NCI-H2227 (cell line): ENCODE results near the gene SEC24C.
"Not testable (repeated sequence)": the region's sequence is repeated elsewhere in the genome, so short reads cannot be mapped to it uniquely, and the experiment has no call there.

Experiments used
- DNase-seq: peaks from one replicate; lab custom pipeline; 2025; ENCODE audit not compliant: unreplicated experiment; lab: John Stamatoyannopoulos, UW

Gene SEC24C, protein sequence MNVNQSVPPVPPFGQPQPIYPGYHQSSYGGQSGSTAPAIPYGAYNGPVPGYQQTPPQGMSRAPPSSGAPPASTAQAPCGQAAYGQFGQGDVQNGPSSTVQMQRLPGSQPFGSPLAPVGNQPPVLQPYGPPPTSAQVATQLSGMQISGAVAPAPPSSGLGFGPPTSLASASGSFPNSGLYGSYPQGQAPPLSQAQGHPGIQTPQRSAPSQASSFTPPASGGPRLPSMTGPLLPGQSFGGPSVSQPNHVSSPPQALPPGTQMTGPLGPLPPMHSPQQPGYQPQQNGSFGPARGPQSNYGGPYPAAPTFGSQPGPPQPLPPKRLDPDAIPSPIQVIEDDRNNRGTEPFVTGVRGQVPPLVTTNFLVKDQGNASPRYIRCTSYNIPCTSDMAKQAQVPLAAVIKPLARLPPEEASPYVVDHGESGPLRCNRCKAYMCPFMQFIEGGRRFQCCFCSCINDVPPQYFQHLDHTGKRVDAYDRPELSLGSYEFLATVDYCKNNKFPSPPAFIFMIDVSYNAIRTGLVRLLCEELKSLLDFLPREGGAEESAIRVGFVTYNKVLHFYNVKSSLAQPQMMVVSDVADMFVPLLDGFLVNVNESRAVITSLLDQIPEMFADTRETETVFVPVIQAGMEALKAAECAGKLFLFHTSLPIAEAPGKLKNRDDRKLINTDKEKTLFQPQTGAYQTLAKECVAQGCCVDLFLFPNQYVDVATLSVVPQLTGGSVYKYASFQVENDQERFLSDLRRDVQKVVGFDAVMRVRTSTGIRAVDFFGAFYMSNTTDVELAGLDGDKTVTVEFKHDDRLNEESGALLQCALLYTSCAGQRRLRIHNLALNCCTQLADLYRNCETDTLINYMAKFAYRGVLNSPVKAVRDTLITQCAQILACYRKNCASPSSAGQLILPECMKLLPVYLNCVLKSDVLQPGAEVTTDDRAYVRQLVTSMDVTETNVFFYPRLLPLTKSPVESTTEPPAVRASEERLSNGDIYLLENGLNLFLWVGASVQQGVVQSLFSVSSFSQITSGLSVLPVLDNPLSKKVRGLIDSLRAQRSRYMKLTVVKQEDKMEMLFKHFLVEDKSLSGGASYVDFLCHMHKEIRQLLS

DNA sequence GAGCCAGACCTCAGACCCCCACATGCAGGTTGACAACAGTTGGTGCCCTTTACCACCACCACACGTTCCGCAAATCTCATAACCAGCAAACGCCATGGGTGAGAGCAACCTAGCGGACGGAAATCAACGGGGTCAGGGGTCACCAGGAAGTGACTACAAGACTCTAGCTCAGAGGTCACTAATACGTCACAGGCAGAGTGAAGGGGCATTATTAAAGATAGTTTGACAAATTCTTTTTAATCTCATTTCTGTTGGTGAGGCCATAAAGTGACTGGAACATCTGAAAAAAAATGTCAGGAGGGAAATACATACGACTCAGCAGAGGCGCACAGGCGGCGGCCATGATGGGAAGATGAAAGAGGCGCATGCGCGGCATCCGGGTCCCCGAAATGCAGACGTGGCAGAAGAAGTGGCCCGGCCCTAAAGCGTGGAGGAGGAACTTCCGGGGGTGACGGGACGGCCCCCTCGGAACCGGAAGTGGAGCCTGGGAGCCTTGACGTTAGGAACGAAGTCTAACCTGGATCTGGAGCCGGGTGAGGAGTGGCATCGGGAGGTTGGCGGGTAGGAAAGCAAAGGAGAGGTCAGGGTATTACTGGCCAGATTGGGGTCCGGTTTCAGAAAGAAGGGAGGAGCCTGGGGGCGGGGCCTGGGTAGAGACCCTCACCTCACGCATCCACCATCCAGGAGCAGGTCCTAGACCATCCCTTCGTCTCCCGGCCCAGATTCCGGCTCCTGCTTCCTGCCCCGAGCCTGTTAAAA is at the start of gene SEC24C:
Gene SEC24C, plus strand, starts transcription at position 468 of the 759 bp plus-strand sequence. CDS start 2,461 bp downstream, outside the sequence.
- peak; percentile 94 for DNase-seq

DNA sequence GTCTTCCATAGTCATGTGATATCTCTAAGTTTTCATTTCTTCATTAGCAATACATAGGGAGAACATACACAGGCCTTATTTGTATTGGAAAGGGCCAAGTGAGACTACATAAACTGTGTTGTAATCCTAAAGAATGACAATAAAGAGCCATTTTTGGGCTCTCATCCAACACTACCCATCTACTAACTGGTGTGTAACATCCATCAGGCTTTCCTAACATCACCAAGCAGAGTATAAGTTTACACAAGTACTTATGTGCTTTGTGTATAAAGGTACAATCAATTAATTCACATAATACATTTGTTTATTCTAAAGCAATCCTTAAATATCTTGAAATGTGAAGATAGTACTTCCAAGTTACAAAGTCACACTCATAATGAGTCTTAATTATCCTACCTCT is 48.9 kb upstream of the SEC24C start:
- DNase-seq: not testable (repeated sequence)

DNA sequence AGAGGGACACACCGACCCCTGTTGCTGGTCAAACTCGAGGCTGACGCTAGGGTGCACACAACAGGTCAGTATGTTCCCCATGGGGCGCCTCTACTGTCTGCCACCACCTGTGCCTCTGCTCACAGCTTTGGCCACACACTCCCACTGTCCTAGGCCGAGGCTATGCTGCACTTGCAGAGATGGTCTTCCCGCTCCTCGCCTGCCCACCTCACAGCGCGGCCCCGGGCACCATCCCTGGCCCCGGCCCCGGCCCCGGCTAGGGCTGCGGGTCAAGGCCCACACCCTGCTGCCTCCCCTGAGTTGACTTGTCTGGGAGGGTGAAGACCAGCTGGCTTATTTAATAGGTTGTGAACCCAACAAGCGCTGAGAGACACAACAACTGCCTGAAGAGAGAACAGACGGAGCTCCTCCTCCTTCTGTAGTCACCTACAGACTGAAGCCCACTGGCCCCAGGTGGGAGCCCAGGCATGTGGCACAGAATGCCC is 46.5 kb upstream of the SEC24C start, which contains the start of gene AGAP5:
Gene AGAP5, minus strand, starts transcription at position 435 of the 485 bp plus-strand sequence. Its CDS starts 354 bp downstream, at position 81.
- not testable (repeated sequence) for DNase-seq

DNA sequence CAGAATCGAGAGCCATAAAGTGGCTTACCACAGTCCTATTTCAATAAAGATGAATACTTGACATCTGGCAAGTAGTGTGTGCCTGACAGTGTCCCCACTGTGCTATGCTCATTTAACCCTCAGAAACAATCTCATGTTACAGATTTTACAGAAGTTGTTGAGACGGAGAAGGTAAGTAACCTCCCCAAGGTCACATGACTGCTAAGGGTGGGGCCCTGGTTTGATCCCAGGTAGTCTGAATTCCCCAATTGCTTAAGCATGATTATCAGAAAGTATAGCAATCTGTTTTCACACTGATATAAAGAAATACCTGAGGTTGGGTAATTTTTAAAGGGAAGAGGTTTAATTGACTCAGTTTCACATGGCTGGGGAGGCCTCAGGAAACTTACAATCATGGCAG is 45.4 kb upstream of the SEC24C start:
- DNase-seq: not testable (repeated sequence)

DNA sequence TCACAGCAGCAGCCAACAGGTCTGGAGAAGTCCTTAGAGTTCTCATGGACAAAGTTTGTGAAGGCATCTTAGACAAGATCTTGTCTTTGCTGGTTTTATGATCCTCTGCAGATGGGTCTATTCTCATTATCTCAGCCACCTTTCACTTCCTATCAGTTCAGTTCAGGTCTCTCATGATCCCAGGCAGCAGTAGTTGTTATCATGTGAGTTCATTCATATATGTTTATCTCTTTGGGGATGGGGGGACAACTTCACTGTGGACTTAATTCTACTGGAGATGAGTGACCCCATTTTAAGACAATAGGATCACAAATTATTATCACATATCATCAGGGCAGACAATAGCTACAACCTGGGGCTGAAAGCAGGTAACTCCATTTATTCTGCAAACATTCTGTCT is 40.2 kb upstream of the SEC24C start:
- not testable (repeated sequence) for DNase-seq

DNA sequence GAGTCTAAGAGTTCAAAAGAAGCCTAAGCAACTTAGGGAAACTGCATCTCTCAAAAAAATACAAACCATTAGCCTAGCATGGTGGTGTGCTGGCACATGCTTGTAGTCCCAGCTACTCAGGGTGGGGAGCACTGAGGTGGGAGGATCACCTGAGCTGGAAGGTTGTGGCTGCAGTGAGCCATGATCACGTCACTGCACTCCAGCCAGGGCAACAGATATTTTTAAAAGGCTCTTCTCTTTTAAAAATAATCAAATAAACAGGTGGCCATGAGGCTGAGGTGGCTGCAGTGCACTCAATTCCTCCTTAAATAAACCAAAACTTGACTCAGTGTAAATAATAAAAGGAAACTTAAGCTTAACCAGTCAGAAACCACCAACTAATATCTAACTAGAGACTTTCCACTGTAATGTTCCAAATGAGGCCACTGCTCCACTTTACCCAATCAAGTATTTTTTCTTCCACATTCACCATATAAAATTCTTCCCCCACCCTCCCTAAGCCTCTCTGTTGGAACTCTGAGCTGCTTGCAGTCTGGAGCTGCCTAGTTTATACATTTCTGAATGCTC is 38.6 kb upstream of the SEC24C start:
- not testable (repeated sequence) for DNase-seq

DNA sequence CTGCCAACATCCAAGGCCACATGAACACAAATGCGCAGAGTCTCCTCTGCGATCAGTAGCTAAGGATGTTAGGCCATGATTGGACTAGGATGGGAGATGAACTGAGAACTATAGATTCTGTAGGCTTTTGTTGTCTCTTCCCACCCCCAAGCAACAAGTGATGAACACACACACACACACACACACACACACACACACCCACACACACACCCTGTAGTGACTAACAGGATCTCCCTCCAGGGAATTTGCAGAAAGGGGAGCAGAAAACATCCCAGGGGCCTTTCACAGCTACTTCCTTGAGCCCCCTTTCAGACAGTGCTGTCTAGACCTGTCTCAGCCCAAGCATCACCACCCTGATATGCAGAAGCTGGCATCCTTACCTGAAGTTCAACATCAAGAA is 37.7 kb upstream of the SEC24C start:
- DNase-seq: not testable (repeated sequence)

DNA sequence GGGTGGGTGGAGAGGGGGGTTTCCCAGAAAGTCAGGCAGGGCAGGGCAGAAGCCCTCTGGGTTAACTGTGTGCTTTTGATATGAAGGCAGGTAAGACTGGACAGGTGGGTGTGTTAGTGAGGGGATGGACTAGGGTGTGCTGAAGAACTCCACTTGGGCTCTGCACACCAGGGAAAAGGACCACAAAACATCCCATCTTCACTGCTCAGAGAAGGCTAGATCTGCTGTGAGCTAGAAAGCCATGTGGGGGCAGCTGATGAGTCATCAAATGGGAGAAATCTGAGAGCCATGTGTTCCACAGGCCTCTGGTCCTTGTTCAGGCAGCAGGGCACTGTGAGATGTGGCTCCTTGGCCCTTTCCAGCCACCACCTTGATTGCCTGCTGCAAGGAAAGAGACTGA is 36.5 kb upstream of the SEC24C start:
- DNase-seq: not testable (repeated sequence)

DNA sequence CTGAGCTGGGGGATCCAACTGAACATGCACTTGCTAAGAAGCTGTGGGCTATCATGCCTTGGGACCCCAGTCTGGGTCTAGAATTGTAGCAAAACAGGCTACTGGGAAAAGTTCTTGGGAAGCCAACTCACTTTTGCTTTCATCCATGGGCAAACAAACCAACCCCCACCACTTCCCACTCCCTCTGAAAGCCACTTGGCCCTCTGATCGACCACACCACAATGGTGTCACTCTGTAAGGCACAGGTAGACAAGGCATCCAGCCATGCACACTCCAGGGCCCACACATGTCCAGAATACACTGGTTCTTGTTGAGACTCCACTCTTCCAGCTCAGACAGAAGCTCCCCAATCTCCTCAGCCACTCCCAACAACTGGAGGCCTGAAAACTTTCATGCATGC is 36.0 kb upstream of the SEC24C start:
- not testable (repeated sequence) for DNase-seq

DNA sequence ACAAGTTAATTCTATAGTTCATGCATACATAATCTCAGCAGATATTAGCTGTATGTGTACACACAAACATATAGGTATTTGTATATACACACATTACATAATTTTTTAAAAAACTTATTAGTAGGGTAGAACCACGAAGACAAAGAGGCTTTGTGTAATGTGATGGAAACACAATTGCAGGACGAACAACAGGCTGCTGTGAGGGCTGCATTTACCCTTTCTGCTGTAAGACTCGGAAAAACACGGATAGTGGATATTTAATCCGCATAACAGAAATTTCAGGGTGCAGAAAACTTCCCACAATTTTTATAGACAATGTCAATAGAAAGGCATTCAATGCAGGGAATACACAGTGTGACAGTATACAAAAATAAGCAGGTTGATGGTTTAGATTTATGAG is 32.5 kb upstream of the SEC24C start:
- not testable (repeated sequence) for DNase-seq

DNA sequence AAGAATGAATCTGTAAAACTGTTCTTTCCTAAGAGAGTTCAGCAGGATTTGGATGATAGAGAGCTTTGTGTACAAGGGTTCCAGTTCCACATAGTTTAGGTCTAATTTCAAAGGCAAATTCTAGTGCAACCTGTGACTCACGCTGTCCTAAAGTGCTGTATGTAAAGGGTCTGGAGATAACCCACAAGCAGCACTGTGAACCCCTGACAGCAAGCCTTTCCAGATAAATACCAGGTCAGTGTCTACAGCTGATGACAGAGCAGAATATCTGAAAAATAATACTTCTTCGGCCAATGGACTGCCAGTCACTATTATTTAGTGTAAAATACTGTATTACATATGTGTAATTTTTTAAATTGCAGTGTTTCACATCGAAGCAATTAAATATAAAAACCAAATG is 30.3 kb upstream of the SEC24C start:
- not testable (repeated sequence) for DNase-seq

DNA sequence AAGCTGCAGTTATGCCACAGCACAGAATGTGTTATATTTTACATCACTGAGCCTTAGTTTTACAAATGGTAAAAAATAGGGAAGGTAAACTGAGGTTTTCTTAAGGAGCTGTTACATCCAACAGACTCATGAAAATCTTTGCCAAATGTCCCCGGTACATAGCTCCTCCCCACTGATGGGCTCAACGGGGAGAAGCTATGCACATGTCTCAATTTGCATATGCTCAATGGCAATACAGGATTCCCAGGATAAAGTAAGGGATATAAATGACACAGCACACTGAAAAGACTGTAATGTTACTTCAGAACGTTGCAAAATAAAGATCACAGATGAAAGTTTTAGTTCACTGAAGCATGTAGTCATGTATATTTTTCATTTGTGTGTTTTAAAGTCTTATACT is 29.7 kb upstream of the SEC24C start:
- DNase-seq: not testable (repeated sequence)

DNA sequence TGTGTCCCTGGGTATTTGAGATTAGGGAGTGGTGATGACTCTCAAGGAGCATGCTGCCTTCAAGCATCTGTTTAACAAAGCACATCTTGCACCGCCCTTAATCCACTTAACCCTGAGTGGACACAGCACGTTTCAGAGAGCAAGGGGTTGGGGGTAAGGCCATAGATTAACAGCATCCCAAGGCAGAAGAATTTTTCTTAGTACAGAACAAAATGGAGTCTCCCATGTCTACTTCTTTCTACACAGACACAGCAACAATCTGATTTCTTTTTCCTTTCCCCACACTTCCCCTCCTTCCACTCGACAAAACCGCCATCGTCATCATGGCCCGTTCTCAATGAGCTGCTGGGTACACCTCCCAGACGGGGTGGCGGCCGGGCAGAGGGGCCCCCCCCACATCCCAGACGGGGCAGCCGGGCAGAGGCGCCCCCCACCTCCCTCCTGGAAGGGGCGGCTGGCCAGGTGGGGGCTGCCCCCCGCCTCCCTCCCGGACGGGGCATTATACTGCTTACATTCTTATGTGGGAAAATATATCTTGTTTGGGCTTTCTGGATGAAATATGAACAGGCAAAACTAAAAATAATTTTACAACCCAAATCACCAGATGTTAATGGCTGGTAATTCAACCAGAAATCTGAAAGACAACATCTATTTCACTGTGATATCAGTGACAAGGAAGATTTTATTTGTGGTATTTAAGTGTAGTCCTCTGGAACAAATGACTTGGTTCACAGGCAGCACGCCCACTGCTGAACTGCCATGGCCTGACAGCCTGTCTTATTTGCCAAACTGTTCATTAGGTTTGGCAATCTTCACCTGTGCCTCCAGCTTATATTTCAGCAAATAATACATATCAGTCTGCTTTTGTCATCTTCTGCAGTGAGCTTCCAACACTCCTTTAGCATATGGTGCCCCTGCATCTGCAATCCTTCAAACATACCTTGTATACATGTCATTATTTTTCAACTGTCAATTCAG is 28.7 kb upstream of the SEC24C start:
- DNase-seq: not testable (repeated sequence)

DNA sequence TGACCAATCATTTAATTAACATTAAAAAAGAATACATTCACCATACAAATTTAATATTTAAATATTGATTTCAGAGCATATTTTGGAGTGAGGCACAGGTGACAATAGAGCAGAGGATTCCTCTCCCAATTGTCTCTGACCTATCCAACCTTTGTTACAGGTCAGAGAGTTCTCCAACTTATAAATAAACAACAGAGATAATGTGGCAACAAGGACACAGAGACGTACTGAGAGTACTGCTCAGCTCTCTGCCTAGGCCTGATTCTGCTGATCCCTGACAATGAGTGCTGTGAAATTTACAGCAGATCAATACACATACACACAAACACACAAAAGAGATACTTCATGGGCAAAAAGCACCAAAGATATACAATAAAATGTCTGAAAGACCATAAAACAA is 27.9 kb upstream of the SEC24C start:
- DNase-seq: no peak

DNA sequence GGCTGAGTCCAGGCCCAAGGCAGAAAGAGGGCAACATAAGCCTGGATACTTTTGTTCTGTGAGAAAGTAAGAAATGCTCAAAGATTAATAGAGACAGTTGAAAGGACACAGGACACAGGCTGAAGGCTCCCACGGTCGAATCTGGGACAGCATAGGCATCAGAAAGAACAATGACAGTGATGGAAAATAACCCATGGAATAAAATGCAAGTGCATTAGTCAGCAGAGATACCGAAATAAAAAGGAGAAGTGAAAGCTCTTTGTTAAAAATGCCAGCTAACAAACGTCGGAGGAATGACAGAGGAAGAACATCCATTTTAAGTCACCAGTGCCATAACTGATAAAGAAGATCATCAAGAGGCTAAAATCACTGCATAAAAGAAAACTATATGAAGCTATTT is 26.6 kb upstream of the SEC24C start:
- DNase-seq: no peak

DNA sequence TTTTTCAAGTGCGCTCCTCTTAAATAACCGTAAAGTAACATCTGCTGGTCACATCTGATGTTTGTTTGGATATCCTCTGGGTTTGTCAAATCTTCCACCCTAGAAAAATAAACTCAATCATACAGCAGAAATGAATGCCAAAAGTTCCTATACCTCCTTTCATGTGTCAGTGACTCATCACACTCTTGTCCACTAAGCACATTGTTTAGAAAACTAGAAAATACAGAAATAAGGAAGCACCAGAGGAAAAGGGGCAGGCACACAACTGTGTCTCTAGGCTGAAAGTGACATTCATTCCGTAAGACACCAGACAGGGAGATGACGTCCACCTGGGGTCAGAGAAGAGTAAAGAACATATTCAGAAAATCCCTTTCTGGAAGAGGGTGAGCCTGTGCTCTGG is 23.6 kb upstream of the SEC24C start:
- not testable (repeated sequence) for DNase-seq

DNA sequence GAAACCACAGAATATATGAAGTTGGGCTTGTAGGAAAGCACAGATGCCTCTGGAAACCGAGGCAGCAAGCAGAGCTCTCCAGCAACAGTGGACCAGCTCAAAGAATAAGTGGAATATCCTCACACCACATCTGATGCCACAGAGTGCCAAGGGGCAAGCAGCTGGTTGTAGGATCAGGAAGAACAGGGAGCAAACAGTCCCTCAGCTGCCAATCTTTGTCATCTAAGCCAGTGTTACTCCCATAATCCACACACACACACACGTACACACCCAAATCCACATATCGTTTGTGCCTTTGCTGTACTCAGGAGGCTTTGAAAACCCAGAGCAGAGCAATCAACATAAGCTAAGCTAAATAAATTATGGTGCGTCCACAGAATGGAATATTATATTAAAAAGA is 20.7 kb upstream of the SEC24C start:
- no peak for DNase-seq

DNA sequence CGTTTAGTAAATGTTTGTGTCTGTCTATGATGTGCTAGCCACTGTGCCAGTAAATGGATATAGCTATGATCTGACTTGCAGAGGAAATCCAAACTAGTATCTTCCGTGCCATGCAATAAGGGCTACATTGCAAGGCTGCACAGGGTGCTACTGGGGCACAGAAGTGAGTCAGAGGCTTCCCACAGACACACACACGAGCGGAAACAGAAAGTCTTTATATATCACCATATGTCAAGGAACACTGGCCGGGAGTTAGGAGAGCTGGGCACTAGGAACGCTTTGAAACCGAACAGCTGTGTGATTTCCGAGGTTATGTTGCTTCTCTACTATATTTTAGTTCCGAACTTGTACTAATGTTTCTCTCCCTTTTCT is 14.4 kb upstream of the SEC24C start:
- DNase-seq: not testable (repeated sequence)
